IPS-11a (cell line): Measurements from ENCODE around the gene NPIPB9.
"Not testable (repeated sequence)": the region's sequence is repeated elsewhere in the genome, so short reads cannot be mapped to it uniquely, and the experiment has no call there.

ENCODE experiments used
- H3K4me3 ChIP-seq: one replicate; pipeline ENCODE4 v1.5.1; 2013; ENCODE audit warnings: low read depth, low read length, control low read depth

NPIPB9 gene

GRCh38 chr16:28751487-28751886 lies at the start of gene NPIPB9:
TSS of gene NPIPB9 (plus strand) at chr16:28751787.
- H3K4me3 ChIP-seq: not testable (repeated sequence)

GRCh38 chr16:28704246-28704645 lies 47.3 kb upstream of the NPIPB9 start:
- not testable (repeated sequence) for H3K4me3 ChIP-seq

- peak within 1 kb of the TSS; percentile 13 for H3K4me3 ChIP-seq
Observed at GRCh38 chr16:28711220-28712083, 40.1 kb upstream of the NPIPB9 start, which contains the start of gene EIF3C. TSS of gene EIF3C (plus strand) at chr16:28711464. CDS start at chr16:28711687, 223 bp downstream.

- not testable (repeated sequence) for H3K4me3 ChIP-seq
Observed at GRCh38 chr16:28722852-28723650, 28.5 kb upstream of the NPIPB9 start.

- not testable (repeated sequence) for H3K4me3 ChIP-seq
Observed at GRCh38 chr16:28731253-28731652, 20.3 kb upstream of the NPIPB9 start.

GRCh38 chr16:28732455-28733124 lies 19.0 kb upstream of the NPIPB9 start:
- H3K4me3 ChIP-seq: not testable (repeated sequence)

GRCh38 chr16:28739787-28740186 lies 11.8 kb upstream of the NPIPB9 start:
- not testable (repeated sequence) for H3K4me3 ChIP-seq

- H3K4me3 ChIP-seq: not testable (repeated sequence)
Observed at GRCh38 chr16:28740631-28741030, 11.0 kb upstream of the NPIPB9 start.

- not testable (repeated sequence) for H3K4me3 ChIP-seq
Observed at GRCh38 chr16:28741295-28741694, 10.3 kb upstream of the NPIPB9 start.

GRCh38 chr16:28746618-28747350 lies 4.8 kb upstream of the NPIPB9 start:
- not testable (repeated sequence) for H3K4me3 ChIP-seq

- not testable (repeated sequence) for H3K4me3 ChIP-seq
Observed at GRCh38 chr16:28749997-28750465, 1.6 kb upstream of the NPIPB9 start.

- H3K4me3 ChIP-seq: not testable (repeated sequence)
Observed at GRCh38 chr16:28750469-28751067, 1.0 kb upstream of the NPIPB9 start.

- H3K4me3 ChIP-seq: not testable (repeated sequence)
Observed at GRCh38 chr16:28781697-28782096, 30.1 kb downstream of the NPIPB9 start.

GRCh38 chr16:28782357-28782756 lies 30.8 kb downstream of the NPIPB9 start:
- H3K4me3 ChIP-seq: not testable (repeated sequence)

- H3K4me3 ChIP-seq: not testable (repeated sequence)
Observed at GRCh38 chr16:28802235-28803019, 50.8 kb downstream of the NPIPB9 start.

- H3K4me3 ChIP-seq: not testable (repeated sequence)
Observed at GRCh38 chr16:28807445-28808120, 56.0 kb downstream of the NPIPB9 start.

GRCh38 chr16:28820016-28820415 lies 68.4 kb downstream of the NPIPB9 start:
- no peak overlapping the region for H3K4me3 ChIP-seq

- H3K4me3 ChIP-seq: not testable (repeated sequence)
Observed at GRCh38 chr16:28820546-28820945, 69.0 kb downstream of the NPIPB9 start.
